Measurements from ENCODE around the gene WFIKKN2.

The WFIKKN2 gene

DNA sequence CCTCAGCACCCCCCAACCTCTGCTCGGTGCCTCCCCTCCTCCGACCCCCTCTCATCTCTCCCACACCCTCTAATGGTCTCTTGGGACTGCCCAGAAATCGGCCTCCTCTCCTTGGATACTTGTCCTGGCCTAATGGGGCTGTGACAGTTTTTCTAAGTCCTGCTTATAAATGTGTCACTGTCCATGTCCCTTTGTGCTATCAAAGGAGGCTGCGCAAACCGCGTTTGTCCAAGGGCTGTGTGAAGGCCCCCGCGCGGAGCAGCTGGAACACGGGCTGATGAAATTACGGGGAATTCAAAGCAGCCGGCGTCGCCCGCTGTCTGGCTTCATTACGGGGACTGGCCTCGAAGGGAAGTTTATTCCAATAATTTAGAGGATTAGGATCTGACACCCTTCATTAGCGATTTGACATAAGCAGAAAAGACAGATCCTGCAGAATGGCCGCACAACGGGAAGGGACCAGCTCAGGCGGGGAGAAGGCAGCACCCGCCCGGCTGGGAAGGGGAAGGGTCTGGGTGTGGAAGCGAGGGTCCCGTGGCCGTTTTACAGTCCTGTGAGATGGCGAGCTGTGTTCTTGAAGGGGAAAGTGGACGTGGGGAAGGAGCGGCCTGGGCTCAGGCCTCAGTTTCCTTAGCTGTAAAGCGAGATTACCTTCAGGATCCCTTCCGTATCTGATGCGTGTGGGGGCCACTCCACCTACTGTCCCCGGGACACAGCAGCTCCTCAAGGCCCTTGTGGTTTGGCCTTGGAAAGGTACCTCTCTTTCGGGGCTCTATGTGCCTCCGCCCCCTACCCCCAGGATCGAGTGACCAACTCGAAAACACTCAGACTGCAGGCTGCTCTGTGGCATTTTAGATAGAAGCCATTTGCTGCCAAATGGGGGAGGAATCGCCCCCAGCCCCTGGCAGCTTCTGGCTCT, 1.6 kb upstream of the WFIKKN2 start:
- in situ Hi-C loops (cut with MboI; ENCODE audit: low sequenced_read_pairs), result no loop called here

DNA sequence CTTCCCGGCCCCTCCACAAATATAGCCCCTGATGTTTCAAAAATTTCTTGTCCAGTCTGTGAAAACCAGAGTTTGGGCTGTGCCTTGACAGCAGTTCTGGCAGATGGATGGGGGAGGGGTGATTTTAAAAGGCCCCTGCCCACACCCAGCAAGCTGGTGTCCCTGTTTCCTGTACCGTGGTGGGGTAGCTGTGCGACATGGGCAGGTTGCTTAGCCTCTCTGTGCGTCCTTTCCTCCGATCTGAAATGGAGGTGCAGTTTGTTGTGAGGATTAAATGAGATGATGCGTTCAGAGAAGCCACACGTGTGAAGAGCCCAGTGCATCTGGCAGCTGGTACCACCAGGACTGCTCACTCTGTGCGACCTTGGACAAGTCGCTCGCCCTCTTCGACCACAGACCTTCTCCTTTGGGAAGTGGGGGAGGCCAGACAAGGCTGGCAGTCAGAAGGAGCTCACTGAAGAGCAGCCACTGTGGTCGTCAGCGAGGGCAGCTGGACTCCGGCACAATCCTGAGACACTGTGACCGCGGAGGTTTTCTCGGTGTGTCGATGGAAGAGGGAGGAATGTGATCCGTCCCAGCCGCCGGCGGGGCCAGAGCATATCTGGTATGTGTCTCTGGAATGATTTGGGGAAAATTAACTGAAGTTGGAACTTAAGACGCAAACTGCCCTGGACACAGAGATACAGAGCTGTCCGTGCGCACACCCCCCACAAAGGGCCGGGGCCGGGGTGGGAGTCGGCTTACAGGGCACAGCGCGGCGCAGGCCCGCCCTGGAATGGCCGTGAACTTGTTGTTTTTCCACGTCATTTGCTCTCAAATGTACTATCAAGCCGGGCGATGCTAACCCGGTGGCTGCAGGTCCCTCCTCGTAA, 721 bp upstream of the WFIKKN2 start:
- in situ Hi-C loops (cut with MboI; ENCODE audit: low sequenced_read_pairs), result no loop called here

- in situ Hi-C loops (cut with MboI; ENCODE audit: low sequenced_read_pairs), result no loop called here
Measured at GRCh38 chr17:50836826-50837225, 1.4 kb downstream of the WFIKKN2 start.

- in situ Hi-C loops (cut with MboI; ENCODE audit: low sequenced_read_pairs), result no loop called here
Measured at GRCh38 chr17:50837286-50837979, 2.0 kb downstream of the WFIKKN2 start.

DNA sequence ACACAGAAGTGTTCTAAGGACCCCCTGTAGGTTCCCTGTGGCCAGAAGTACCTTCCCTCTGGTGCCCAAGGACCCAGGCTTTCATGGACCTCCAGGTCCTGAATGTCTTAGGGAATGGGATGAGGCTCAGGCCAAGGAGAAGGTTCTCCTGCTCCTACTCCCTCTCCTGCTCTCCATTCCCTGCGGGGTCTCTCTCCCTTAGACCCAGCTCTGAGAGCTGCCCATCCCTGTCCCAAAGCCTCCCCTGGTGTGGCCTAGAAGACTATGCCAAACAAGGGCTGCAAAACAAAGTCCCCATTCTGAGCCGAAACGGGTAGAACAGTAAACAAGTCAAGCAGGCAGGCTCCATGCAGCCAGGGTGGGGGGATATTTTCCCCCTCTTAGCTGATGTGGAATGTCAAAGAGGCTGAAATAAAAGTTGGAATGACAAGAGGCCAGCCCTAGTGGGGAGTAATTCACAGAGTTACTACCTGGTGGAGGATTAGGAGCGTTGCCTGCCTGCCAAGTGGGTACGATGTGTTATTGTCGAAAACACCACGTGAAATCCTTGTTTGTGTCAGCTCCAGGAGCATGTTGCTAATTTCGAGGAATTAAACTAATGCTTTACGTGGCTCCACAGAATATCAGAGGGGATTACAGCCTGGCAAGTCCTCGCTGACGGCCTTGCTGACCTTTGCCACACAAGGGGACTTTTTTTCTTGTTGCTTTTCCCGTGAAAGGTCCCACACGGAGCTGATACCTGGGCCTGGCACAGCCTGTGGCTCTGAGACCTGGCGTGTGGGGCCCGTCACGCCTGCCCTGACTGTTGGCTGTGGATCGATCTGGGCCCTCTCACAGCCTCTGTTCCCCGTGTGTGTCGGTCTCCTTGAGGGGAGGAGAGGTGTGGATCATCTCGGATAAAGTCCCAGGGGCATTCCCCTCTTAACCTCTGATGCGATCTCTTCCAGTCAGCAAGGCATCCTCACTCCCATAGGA, 2.9 kb downstream of the WFIKKN2 start:
- in situ Hi-C loops (cut with MboI; ENCODE audit: low sequenced_read_pairs), result no loop called here

DNA sequence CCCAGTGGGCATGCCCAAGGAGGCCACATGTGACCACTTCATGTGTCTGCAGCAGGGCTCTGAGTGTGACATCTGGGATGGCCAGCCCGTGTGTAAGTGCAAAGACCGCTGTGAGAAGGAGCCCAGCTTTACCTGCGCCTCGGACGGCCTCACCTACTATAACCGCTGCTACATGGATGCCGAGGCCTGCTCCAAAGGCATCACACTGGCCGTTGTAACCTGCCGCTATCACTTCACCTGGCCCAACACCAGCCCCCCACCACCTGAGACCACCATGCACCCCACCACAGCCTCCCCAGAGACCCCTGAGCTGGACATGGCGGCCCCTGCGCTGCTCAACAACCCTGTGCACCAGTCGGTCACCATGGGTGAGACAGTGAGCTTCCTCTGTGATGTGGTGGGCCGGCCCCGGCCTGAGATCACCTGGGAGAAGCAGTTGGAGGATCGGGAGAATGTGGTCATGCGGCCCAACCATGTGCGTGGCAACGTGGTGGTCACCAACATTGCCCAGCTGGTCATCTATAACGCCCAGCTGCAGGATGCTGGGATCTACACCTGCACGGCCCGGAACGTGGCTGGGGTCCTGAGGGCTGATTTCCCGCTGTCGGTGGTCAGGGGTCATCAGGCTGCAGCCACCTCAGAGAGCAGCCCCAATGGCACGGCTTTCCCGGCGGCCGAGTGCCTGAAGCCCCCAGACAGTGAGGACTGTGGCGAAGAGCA, 4.4 kb downstream of the WFIKKN2 start:
- in situ Hi-C loops (cut with MboI; ENCODE audit: low sequenced_read_pairs), result loop anchor here (5.0 kb wide), 1 partner anchor 52 kb away; no protein-coding TSS in a partner anchor

- in situ Hi-C loops (cut with MboI; ENCODE audit: low sequenced_read_pairs), result loop anchor here (5.0 kb wide), 1 partner anchor 53 kb away; no protein-coding TSS in a partner anchor
Measured at GRCh38 chr17:50840311-50840851, 5.0 kb downstream of the WFIKKN2 start.

DNA sequence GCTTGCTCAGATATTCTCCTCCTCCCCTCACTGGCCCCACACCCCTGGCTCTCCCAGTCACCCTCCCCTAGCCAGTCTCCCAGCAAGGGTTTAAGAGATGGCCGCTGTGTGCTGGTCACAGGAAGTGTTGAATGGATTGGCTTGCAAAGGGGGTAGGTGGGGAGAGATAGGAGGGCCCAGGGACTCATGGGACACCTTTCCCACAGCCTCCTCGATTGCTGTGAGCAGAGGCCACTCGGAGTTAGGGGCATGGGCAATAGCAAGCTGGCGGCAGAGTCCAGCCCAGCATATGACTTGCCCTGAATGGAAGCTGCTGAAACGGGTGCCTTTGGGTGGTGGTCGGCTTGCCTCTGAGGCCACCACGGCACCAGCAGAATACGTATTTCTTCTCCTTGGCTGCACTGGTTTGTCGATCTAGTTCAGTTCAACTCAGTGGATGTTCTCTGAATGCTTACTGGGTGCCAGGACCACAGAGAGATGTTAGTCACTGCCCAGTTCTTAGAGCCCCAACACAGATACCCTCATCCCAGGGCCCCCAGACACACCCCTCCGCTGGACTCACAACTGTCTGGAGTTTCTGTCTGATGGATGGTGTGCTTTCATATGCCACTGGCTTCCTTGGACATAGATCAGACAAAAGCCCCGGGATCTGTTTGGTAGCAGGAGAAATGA, 6.0 kb downstream of the WFIKKN2 start:
- in situ Hi-C loops (cut with MboI; ENCODE audit: low sequenced_read_pairs), result loop anchor here (5.0 kb wide), 1 partner anchor 54 kb away; no protein-coding TSS in a partner anchor

GRCh38 chr17:50841949-50842354, 6.6 kb downstream of the WFIKKN2 start:
- in situ Hi-C loops (cut with MboI; ENCODE audit: low sequenced_read_pairs), result loop anchor here (5.0 kb wide), 1 partner anchor 55 kb away; no protein-coding TSS in a partner anchor

- in situ Hi-C loops (cut with MboI; ENCODE audit: low sequenced_read_pairs), result loop anchor here (5.0 kb wide), 1 partner anchor 55 kb away; no protein-coding TSS in a partner anchor
Measured at GRCh38 chr17:50842506-50843149, 7.2 kb downstream of the WFIKKN2 start.

GRCh38 chr17:50843150-50843905, 7.9 kb downstream of the WFIKKN2 start:
- in situ Hi-C loops (cut with MboI; ENCODE audit: low sequenced_read_pairs), result loop anchor here (5.0 kb wide), 1 partner anchor 56 kb away; no protein-coding TSS in a partner anchor

DNA sequence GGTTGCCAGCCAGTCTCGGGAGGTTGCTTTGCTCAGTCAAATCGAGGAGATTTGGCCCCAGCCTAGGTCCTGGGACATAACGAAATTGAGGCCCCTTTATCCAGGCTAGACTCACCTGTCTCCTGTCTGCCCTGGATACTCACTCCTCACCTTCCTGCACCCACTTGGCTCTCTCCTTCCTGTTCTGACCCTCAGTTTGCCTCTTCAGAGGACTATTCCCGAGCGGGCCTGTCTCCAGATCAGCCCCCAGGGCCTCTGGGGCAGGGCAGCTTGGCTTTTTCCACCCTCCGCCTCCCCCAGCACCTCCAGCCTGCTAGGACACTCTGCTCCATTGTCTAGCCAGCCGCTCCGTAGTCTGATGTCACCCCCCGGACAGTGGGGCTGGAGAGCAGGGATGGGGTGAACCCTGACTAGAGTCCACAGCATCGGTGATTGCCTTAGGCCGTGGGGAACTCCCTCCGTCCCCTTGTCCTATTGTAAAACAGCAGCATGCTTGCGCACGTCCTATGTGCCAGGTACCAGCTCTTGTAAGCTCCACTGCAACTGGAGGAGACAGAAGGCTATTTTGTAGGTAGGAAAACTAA, 8.8 kb downstream of the WFIKKN2 start:
- in situ Hi-C loops (cut with MboI; ENCODE audit: low sequenced_read_pairs), result loop anchor here (5.0 kb wide), 1 partner anchor 57 kb away; no protein-coding TSS in a partner anchor

- in situ Hi-C loops (cut with MboI; ENCODE audit: low sequenced_read_pairs), result no loop called here
Measured at GRCh38 chr17:50845240-50846147, 10.1 kb downstream of the WFIKKN2 start.

DNA sequence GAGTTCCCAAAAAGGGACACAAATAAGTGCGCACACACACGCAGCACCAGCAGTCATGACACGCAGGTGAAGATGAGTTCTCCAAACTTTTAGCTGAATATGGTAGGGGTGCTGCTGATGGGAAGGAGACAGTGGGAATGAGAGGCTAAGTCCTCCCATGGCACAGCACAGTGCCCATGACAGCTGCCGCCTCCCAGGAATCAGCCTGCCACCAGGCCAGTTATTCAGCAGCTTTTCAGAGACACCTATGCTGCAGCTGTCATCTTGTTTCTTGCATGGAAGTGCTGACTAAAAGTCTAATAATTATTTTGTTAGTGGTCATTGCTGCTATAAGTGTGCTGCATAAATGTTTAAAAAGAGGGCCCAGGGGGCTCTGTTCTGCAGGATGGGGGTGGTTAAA, 12.2 kb downstream of the WFIKKN2 start:
- in situ Hi-C loops (cut with MboI; ENCODE audit: low sequenced_read_pairs), result no loop called here

- in situ Hi-C loops (cut with MboI; ENCODE audit: low sequenced_read_pairs), result no loop called here
Measured at GRCh38 chr17:50848039-50848438, 12.7 kb downstream of the WFIKKN2 start.

Data from HL-60/S4 treated with retinoic acid at 250 ng/mL for 4 days and 3 days (cell line).